Smooth muscle cell (in vitro differentiated cells): ENCODE measurements around the gene AAGAB. TPM values are rescaled to one million over a fixed set of nuclear protein-coding genes. Genes with fewer than 3 reads are reported as not detected.
A peak's percentile ranks its signal among the peaks of the same experiment; 100 is the strongest.

Experiments used
- DNase-seq: peaks from one replicate; lab custom pipeline; 2025; ENCODE audit not compliant: unreplicated experiment; lab: John Stamatoyannopoulos, UW
- H2AFZ ChIP-seq: fragments of 200-600 bp; sonication (generic); 2 replicates; pipeline ENCODE4 v1.6.0; 2016; ENCODE audit warnings: antibody characterized with exemption, low read depth, mild to moderate bottlenecking
- H3F3A ChIP-seq: fragments of 200-600 bp; sonication (generic); 2 replicates; pipeline ENCODE4 v1.6.0; 2017; ENCODE audit warnings: antibody characterized with exemption, low read depth
- H3K27ac ChIP-seq: fragments of 200-600 bp; sonication (generic); 2 replicates; pipeline ENCODE4 v1.5.1; 2016; ENCODE audit warnings: low read depth, mild to moderate bottlenecking
- H3K27me3 ChIP-seq: fragments of 200-600 bp; sonication (generic); 2 replicates; pipeline ENCODE4 v1.6.1; 2016; ENCODE audit warnings: low read depth, mild to moderate bottlenecking
- H3K36me3 ChIP-seq: fragments of 200-600 bp; sonication (generic); 2 replicates; pipeline ENCODE4 v1.5.1; 2016; ENCODE audit warnings: low read depth
- H3K4me1 ChIP-seq: fragments of 200-600 bp; sonication (generic); 2 replicates; pipeline ENCODE4 v1.5.1; 2016; ENCODE audit warnings: low read depth
- H3K4me2 ChIP-seq: fragments of 200-600 bp; sonication (generic); 2 replicates; pipeline ENCODE4 v1.6.0; 2016; ENCODE audit warnings: mild to moderate bottlenecking
- H3K4me3 ChIP-seq: fragments of 200-600 bp; sonication (generic); 2 replicates; pipeline ENCODE4 v1.5.1; 2016; ENCODE audit warnings: mild to moderate bottlenecking
- H3K79me2 ChIP-seq: fragments of 200-600 bp; sonication (generic); 2 replicates; pipeline ENCODE4 v1.6.0; 2016; ENCODE audit warnings: low read depth, mild to moderate bottlenecking
- H3K9ac ChIP-seq: fragments of 200-600 bp; sonication (generic); 2 replicates; pipeline ENCODE4 v1.6.0; 2016; ENCODE audit warnings: low read depth
- H3K9me3 ChIP-seq: fragments of 200-600 bp; sonication (generic); replicated peaks from 2 replicates; pipeline ENCODE4 v1.5.1; 2016; ENCODE audit warnings: low read depth
- H4K20me1 ChIP-seq: fragments of 200-600 bp; sonication (generic); 2 replicates; pipeline ENCODE4 v1.6.0; 2016; ENCODE audit warnings: low read depth
- CTCF ChIP-seq: fragments of 200-600 bp; sonication (generic); IDR thresholded peaks from 2 replicates; pipeline ENCODE4 v1.5.1; 2017; ENCODE audit warnings: borderline replicate concordance, mild to moderate bottlenecking, antibody characterized with exemption; ENCODE audit not compliant: insufficient read depth, poor library complexity, severe bottlenecking
- WGBS: methylation state at CpG from one replicate; pipeline ENCODE4 v1.1.7; 2016; ENCODE audit warnings: low lambda C conversion rate; 5-methylcytosine and 5-hydroxymethylcytosine counted together
- polyA plus RNA-seq: library from polyadenylated mRNA; unstranded; fragments of >200 nt; fragmentation: Nextera tagmentation; extraction: Ambion mirVana; gene quantifications from 2 replicates; pipeline ENCODE4 v1.2.1, GENCODE V29; 2016
- total RNA-seq: library from RNA; depleted of rRNA; stranded (reverse); fragments of >200 nt; gene quantifications from 2 replicates; pipeline ENCODE4 v1.2.3, GENCODE V29; 2014

Gene AAGAB
- total and polyA plus RNA-seq, 2 experiments from 2014 or later: 38.2 to 39.6 TPM

DNA sequence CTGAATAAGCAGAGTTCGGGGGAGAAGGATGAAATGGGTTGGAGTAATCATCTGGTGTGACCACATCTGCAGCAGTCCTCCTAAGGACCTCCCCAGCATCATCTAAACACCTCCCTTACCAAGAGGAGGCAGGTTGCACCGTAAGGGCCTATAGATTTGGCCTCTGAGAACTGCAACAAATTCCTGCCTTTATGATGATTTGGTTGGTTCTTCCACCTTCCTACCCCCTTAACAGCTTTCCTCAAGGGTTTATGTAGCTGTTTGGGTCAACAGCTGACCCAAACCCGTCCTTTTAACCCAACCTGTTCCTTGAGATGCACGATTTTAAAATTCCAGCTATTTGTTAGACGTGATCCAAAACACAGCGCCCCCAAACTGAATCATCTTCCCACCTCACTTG is 58.2 kb downstream of the AAGAB start:
- H3K4me2 ChIP-seq: peak overlapping the region; percentile 63

DNA sequence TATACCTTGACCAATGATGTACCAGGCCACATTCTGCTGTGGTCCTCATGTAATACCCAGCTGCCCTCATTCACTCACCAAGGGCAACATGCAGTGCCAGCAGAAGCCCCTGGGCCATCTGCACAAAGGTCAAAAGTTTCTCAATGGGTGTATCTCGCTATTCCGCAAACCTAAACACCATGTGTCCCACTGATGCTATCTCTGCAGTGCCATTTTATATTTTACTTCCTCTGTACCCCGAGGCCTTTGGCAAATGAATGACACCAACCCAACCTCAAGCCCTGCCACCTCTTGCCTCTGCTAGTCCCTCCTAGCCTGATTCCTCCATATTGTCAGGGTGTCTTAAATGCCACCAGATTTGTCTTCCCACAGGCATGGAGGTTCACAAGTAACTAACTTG is 59.2 kb downstream of the AAGAB start:
- no peak overlapping the region for H3K27ac ChIP-seq
- H3K4me1 ChIP-seq: no peaks in the 10 kb centered on the region
- H3K9ac ChIP-seq: no peak overlapping the region
- TF ChIP-seq CTCF: no peak
- WGBS: 97% methylated on average over 3 of the region's 3 CpGs
- H3K9me3 ChIP-seq: no peaks in the 10 kb centered on the region
- H3K79me2 ChIP-seq: no peaks in the 10 kb centered on the region
- no peaks in the 10 kb centered on the region for H3K27me3 ChIP-seq
- no peak overlapping the region for H3K4me3 ChIP-seq
- peaks cover 9% of the 10 kb centered on the region for H3F3A ChIP-seq
- no peak overlapping the region for H2AFZ ChIP-seq
- DNase-seq: no peak
- H3K36me3 ChIP-seq: no peaks in the 10 kb centered on the region
- H3K4me2 ChIP-seq: no peak overlapping the region
- no peaks in the 10 kb centered on the region for H4K20me1 ChIP-seq

More for the DNA sequence above, 58.2 kb downstream of the AAGAB start:
- H3K4me3 ChIP-seq: no peak overlapping the region
- peak overlapping the region; percentile 32 for H3K9ac ChIP-seq
- peaks cover 9% of the 10 kb centered on the region for H3F3A ChIP-seq
- H3K79me2 ChIP-seq: no peaks in the 10 kb centered on the region
- 89% methylated on average over 6 of the region's 6 CpGs for WGBS
- peak overlapping the region; percentile 74 for H3K27ac ChIP-seq
- DNase-seq: no peak
- peaks cover 8% of the 10 kb centered on the region for H3K4me1 ChIP-seq
- no peaks in the 10 kb centered on the region for H3K9me3 ChIP-seq
- H3K36me3 ChIP-seq: no peaks in the 10 kb centered on the region
- no peaks in the 10 kb centered on the region for H3K27me3 ChIP-seq
- TF ChIP-seq CTCF: no peak
- no peaks in the 10 kb centered on the region for H4K20me1 ChIP-seq
- no peak overlapping the region for H2AFZ ChIP-seq

- 97% methylated on average over 9 of the region's 9 CpGs for WGBS
- DNase-seq: no peak
- no peak overlapping the region for H2AFZ ChIP-seq
- no peak for TF ChIP-seq CTCF
- no peaks in the 10 kb centered on the region for H3K27me3 ChIP-seq
- no peaks in the 10 kb centered on the region for H4K20me1 ChIP-seq
- no peak overlapping the region for H3K4me3 ChIP-seq
- no peaks in the 10 kb centered on the region for H3K9me3 ChIP-seq
- no peaks in the 10 kb centered on the region for H3K4me1 ChIP-seq
- no peak overlapping the region for H3K9ac ChIP-seq
- H3F3A ChIP-seq: peaks cover 9% of the 10 kb centered on the region
- H3K36me3 ChIP-seq: no peaks in the 10 kb centered on the region
- no peak overlapping the region for H3K27ac ChIP-seq
- no peak overlapping the region for H3K4me2 ChIP-seq
- no peaks in the 10 kb centered on the region for H3K79me2 ChIP-seq
These were observed 60.0 kb downstream of the AAGAB start for GRCh38 chr15:67194171-67195114.
